GM12878 (cell line): Measurements from ENCODE around the gene ZNF22. TPM values are rescaled to one million over a fixed set of nuclear protein-coding genes. Genes with fewer than 3 reads are reported as not detected.
A peak's percentile ranks its signal among the peaks of the same experiment; 100 is the strongest.

ENCODE experiments used
- CBFB ChIP-seq: IDR thresholded peaks from 2 replicates; pipeline ENCODE4 v1.6.1; 2016; ENCODE audit warnings: antibody characterized with exemption, low read depth
- CHD2 ChIP-seq: IDR thresholded peaks from 2 replicates; pipeline ENCODE4 v1.6.1; 2011; ENCODE audit warnings: low read depth, low read length, improper control_type of control experiment, borderline replicate concordance
- CHD4 ChIP-seq: fragments of 200-600 bp; sonication (generic); IDR thresholded peaks from 2 replicates; pipeline ENCODE4 v1.6.1; 2016; ENCODE audit warnings: mild to moderate bottlenecking
- CTCF ChIP-seq, 3 experiments: IDR thresholded peaks in 2 of 3; conservative IDR thresholded peaks in 1 of 3; 2 replicates each; pipeline ENCODE4 v1.5.1; 2011; ENCODE audit warnings: low read depth in 3 of 3, low read length in 3 of 3, mild to moderate bottlenecking in 3 of 3, control low read depth in 2 of 3, moderate library complexity in 2 of 3, inconsistent platforms in 1 of 3, mixed read lengths in 1 of 3; ENCODE audit not compliant: control insufficient read depth in 2 of 3, insufficient read depth in 1 of 3; ENCODE audit errors: extremely low read depth in 1 of 3
- KLF5 ChIP-seq: fragments of 450-650 bp; IDR thresholded peaks from 2 replicates; pipeline ENCODE4 v1.6.1; 2014; ENCODE audit warnings: mild to moderate bottlenecking; ENCODE audit not compliant: partially characterized antibody
- MEF2A ChIP-seq: IDR thresholded peaks from 2 replicates; pipeline ENCODE4 v1.6.1; 2011; ENCODE audit warnings: low read depth, mild to moderate bottlenecking, low read length, moderate library complexity; ENCODE audit not compliant: insufficient read depth
- NBN ChIP-seq: fragments of 450-650 bp; IDR thresholded peaks from 2 replicates; pipeline ENCODE4 v1.6.1; 2016
- RCOR1 ChIP-seq: conservative IDR thresholded peaks from 2 replicates; pipeline ENCODE4 v1.6.1; 2012; ENCODE audit warnings: low read depth, low read length, improper control_type of control experiment
- REST ChIP-seq: IDR thresholded peaks from 2 replicates; pipeline ENCODE4 v1.6.1; 2012; ENCODE audit warnings: mild to moderate bottlenecking, low read depth, low read length
- SMAD1 ChIP-seq: fragments of 450-650 bp; IDR thresholded peaks from 2 replicates; pipeline ENCODE4 v1.6.1; 2018; ENCODE audit warnings: mild to moderate bottlenecking, low read depth; ENCODE audit not compliant: partially characterized antibody
- SP1 ChIP-seq: IDR thresholded peaks from one replicate; pipeline ENCODE4 v1.6.1; 2011; ENCODE audit warnings: low read depth, low read length
- TBL1XR1 ChIP-seq: IDR thresholded peaks from 2 replicates; pipeline ENCODE4 v1.6.1; 2012; ENCODE audit warnings: low read depth, low read length, improper control_type of control experiment
- TCF7 ChIP-seq: IDR thresholded peaks from 2 replicates; pipeline ENCODE4 v1.6.1; 2014; ENCODE audit warnings: antibody characterized with exemption, borderline replicate concordance
- YY1 ChIP-seq: IDR thresholded peaks from 2 replicates; pipeline ENCODE4 v1.6.1; 2011; ENCODE audit warnings: low read depth, mild to moderate bottlenecking, low read length
- ZBTB11 ChIP-seq: fragments of 450-650 bp; formaldehyde crosslinking; IDR thresholded peaks from 2 replicates; pipeline ENCODE4 v1.5.0; 2022; ENCODE audit warnings: mild to moderate bottlenecking, missing genetic modification characterization
- polyA plus RNA-seq, 11 experiments: library from polyadenylated mRNA; depleted of rRNA in 4 of 11; unstranded in 6 of 11; stranded (reverse) in 5 of 11; fragments of >200 nt; fragmentation: Nextera tagmentation in 4 of 11; fragmentation: Illumina TruSeq in 1 of 11; extraction: Ambion mirVana in 4 of 11; extraction: Trizol in 1 of 11; gene quantifications; 1 replicate in 1 of 11; 2 replicates in 10 of 11; pipeline versions ENCODE4 v1.2.1 to v1.2.3, GENCODE V29; 2011 to 2016; ENCODE audit warnings: inconsistent platforms in 2 of 11, missing spikeins in 2 of 11, low read depth in 1 of 11
- total RNA-seq, 4 experiments: library from RNA; depleted of rRNA in 3 of 4; stranded (reverse); fragments of >200 nt in 3 of 4; fragmentation: Illumina TruSeq in 1 of 4; extraction: Trizol in 1 of 4; gene quantifications; 2 replicates each; pipeline versions ENCODE4 v1.2.1 to v1.2.3, GENCODE V29; 2013 to 2021
- TF ChIP-seq, protein P1 (sequence below): IDR thresholded peaks from 2 replicates; pipeline ENCODE4 v1.6.1; 2011; ENCODE audit warnings: mild to moderate bottlenecking, low read depth, low read length, moderate library complexity; ENCODE audit not compliant: insufficient replicate concordance

ZNF22 gene
- total and polyA plus RNA-seq, 10 of the 15 experiments (the other 5 are each of a cell fraction or from before 2014, with no cell fraction given), result 31.1 to 74.4 (median 43.8) TPM

DNA sequence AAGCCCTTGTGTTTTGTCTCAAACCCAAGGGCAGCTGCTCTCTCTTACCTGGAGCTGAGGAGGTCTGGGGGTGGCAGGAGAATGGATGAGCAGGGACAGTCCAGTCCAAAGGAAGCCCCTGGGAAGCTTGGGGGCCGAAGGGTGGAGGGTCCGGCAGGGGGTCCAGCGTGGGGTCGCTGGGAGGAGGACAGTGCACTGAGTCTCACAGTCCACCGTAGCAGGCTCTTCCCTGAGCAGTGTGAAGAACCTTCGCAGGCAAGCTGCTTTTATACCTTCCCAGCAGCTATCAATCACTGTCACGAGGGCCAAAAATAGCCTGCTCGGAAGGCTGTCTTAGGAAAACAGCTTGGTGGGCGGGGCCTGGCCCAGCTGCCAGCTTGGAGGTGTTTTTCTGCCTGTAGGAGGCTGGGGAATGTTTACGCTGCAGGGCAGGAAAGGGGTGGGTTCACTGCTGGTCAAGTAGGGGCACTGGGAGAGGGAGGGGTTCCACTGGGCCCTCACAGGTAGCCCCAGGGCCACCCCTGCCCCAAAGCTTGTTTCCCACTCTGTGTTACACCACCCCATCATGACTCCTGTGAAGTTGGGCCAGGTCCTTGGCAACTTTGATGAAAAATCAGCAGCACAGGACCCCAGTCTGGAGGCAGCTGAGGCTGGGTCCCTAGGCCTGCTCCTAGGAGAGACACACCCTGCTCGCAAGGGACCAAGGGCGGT is 22.0 kb upstream of the ZNF22 start, which contains the start of gene DEPP1 (continued):
- peak in 1 of 3 experiments; percentile 11; a peak in 1 of 6 replicates for TF ChIP-seq CTCF (IDR thresholded peaks at IDR 0.05 in 2 of 3, conservative IDR thresholded peaks at IDR 0.05 in 1 of 3; ENCODE audit: control insufficient read depth in 2 of 3, extremely low read depth in 1 of 3, insufficient read depth in 1 of 3, low read depth in 3 of 3, low read length in 3 of 3)
- no peak for TF ChIP-seq YY1
- TF ChIP-seq KLF5, result no peak
- TF ChIP-seq NBN, result peak; percentile 44; the same call in 1 of the 2 replicates
- peak; percentile 94 for TF ChIP-seq MEF2A
- no peak for TF ChIP-seq REST
- peak; percentile 43 for TF ChIP-seq SMAD1
- peak; percentile 29 for TF ChIP-seq SP1
- no peak for TF ChIP-seq TBL1XR1
- TF ChIP-seq ZBTB11 (CRISPR knock-in tag), result no peak
- no peak for TF ChIP-seq CHD4
- TF ChIP-seq, protein P1, sequence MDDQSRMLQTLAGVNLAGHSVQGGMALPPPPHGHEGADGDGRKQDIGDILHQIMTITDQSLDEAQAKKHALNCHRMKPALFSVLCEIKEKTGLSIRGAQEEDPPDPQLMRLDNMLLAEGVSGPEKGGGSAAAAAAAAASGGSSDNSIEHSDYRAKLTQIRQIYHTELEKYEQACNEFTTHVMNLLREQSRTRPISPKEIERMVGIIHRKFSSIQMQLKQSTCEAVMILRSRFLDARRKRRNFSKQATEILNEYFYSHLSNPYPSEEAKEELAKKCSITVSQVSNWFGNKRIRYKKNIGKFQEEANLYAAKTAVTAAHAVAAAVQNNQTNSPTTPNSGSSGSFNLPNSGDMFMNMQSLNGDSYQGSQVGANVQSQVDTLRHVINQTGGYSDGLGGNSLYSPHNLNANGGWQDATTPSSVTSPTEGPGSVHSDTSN, result peak; percentile 98
- TF ChIP-seq CHD2, result no peak
- peak; percentile 59; the same call in 1 of the 2 replicates for TF ChIP-seq CBFB
- TF ChIP-seq TCF7, result no peak
- TF ChIP-seq RCOR1, result no peak
